Putamen (tissue), 1 donor: ENCODE results near the gene RNF181.
A peak's percentile ranks its signal among the peaks of the same experiment; 100 is the strongest.
"Not testable (repeated sequence)": the region's sequence is repeated elsewhere in the genome, so short reads cannot be mapped to it uniquely, and the experiment has no call there.

ENCODE experiments used
- DNase-seq: peaks from one replicate; pipeline ENCODE4 v3.0.0-alpha.2; 2016; ENCODE audit warnings: low spot score

RNF181 gene

GRCh38 chr2:85596486-85597143 is 1.1 kb downstream of the RNF181 start:
- DNase-seq: no peak

- no peak for DNase-seq
Observed at GRCh38 chr2:85597241-85597640, 1.7 kb downstream of the RNF181 start.

- DNase-seq: no peak
Observed at GRCh38 chr2:85598594-85599340, 3.2 kb downstream of the RNF181 start.

- no peak for DNase-seq
Observed at GRCh38 chr2:85599468-85600234, 4.1 kb downstream of the RNF181 start.

GRCh38 chr2:85600235-85600575 is 4.7 kb downstream of the RNF181 start:
- no peak for DNase-seq

GRCh38 chr2:85600951-85601770 is 5.6 kb downstream of the RNF181 start:
- no peak for DNase-seq

GRCh38 chr2:85601771-85602475 is 6.4 kb downstream of the RNF181 start:
- DNase-seq: no peak

- peak; percentile 93 for DNase-seq
Observed at GRCh38 chr2:85602476-85603234, 7.1 kb downstream of the RNF181 start, which contains the start of gene TMEM150A. Gene TMEM150A, minus strand, starts transcription at chr2:85602698. Its CDS starts 750 bp downstream, at chr2:85601948.

GRCh38 chr2:85604133-85604444 is 8.5 kb downstream of the RNF181 start:
- DNase-seq: not testable (repeated sequence)

- DNase-seq: no peak
Observed at GRCh38 chr2:85604568-85605339, 9.2 kb downstream of the RNF181 start.

GRCh38 chr2:85605406-85606115 is 10.0 kb downstream of the RNF181 start:
- no peak for DNase-seq

- DNase-seq: no peak
Observed at GRCh38 chr2:85606116-85606455, 10.5 kb downstream of the RNF181 start.

GRCh38 chr2:85607268-85608215 is 12.0 kb downstream of the RNF181 start:
- DNase-seq: no peak

GRCh38 chr2:85611217-85611704 is 15.7 kb downstream of the RNF181 start:
- DNase-seq: no peak

GRCh38 chr2:85611705-85612587 is 16.4 kb downstream of the RNF181 start, which contains the start of gene C2orf68:
Gene C2orf68, minus strand, starts transcription at chr2:85612066. Its CDS starts 82 bp downstream, at chr2:85611984.
- peak; percentile 86 for DNase-seq

- DNase-seq: no peak
Observed at GRCh38 chr2:85613717-85614515, 18.4 kb downstream of the RNF181 start.
